ENCODE results near the gene WWOX. TPM values are rescaled to one million over a fixed set of nuclear protein-coding genes. Genes with fewer than 3 reads are reported as not detected.

Gene WWOX
- total RNA-seq, 4 donors from 2014 or later: 21.4 to 55.6 (median 33.2) TPM

DNA sequence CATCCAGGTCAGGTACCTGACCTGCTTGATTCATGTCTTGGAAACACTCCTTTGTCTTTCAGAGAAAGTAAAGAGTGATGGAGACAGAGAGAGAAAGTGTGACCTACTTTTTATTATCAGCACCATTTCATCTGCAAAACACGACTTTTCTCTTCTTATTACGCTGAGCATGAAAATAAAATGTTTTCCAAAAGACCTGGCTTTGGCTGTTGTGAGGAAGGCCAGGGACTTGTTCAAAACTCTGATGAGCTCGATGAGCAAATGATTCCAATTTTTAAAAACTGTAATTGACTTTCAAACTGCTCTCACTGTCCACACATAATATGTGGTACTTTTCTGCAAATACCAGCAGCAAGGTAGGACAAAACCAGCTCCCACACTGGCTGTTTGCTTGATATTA lies 821.2 kb downstream of the WWOX start:
- no peak for TF ChIP-seq CTCF (IDR thresholded peaks at IDR 0.05)
- no peak for ATAC-seq (ENCODE audit: low FRiP score)

GRCh38 chr16:78925083-78925767 lies 825.8 kb downstream of the WWOX start:
- no peak for DNase-seq (ENCODE audit: low spot score)
- no peak for TF ChIP-seq CTCF (IDR thresholded peaks at IDR 0.05)
- no peak for ATAC-seq (ENCODE audit: low FRiP score)

More for the DNA sequence above, 821.2 kb downstream of the WWOX start:
- DNase-seq (ENCODE audit: low spot score): no peak

- no peak for TF ChIP-seq CTCF (IDR thresholded peaks at IDR 0.05)
- DNase-seq (ENCODE audit: low spot score) (no peak), ATAC-seq (ENCODE audit: low FRiP score) (no peak)
Observed at GRCh38 chr16:78926723-78927210, 827.3 kb downstream of the WWOX start.

- TF ChIP-seq CTCF (IDR thresholded peaks at IDR 0.05): no peak
- ATAC-seq (ENCODE audit: low FRiP score): no peak
- no peak for DNase-seq (ENCODE audit: low spot score)
Observed at GRCh38 chr16:78927766-78928165, 828.3 kb downstream of the WWOX start.

DNA sequence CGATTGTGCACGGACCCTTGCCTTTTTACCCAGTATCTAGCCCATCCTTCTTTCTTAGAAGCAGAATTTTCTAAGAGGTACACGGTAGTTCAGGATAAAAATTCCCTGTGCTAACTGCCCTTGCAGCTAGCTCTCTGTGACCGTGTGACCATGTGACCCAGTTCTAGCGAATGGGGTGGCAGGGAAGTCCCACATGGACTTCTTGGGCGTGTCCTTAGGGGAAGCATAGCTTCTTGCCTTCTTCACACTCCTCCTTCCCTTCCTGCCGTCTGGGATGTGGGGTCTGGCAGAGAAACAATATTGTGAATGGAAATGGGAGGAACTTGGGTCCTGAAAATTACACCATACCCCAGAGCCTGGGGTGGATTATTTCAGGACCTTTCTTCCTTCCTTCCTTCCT lies 830.4 kb downstream of the WWOX start:
- no peak for TF ChIP-seq CTCF (IDR thresholded peaks at IDR 0.05)
- DNase-seq (ENCODE audit: low spot score) (no peak), ATAC-seq (ENCODE audit: low FRiP score) (no peak)

DNA sequence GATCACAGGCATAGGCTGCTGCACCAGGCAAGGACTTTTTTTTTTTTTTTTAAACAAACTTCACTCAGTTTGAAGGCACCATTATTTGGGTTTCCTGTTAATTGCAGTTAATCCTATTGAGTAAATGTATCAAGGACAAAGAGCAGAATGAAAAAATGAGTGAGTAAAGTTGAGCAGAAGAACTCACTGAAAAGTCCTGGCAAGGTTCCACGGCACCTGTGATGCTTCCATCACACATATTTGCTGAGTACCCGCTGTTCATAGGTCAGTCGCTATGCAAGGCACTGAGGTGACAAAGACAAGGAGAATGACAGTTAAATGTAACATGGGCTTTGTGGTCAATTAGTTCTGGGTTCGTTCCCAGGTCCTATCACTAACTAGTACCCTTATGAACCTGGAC lies 831.1 kb downstream of the WWOX start:
- no peak for DNase-seq (ENCODE audit: low spot score)
- no peak for ATAC-seq (ENCODE audit: low FRiP score)
- TF ChIP-seq CTCF (IDR thresholded peaks at IDR 0.05): no peak

DNA sequence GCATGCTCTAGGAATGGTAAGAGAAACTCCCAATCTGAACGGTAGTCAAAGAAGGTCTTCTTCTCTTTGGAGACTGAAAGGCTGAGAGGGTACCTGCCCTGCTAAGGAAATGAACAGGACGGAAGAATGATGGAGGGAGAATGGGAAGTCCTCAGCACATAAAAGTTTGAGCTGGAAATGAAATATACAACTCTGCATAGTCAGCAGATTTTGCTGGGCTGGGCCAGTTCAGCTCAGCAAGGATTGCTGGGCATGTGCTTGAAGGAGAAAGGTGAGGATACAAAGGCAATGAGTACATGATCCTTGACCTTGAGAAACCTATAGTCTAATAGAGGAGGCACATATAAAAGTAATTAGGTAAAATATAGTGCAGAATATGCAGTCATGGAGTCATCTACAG lies 831.8 kb downstream of the WWOX start:
- DNase-seq (ENCODE audit: low spot score) (no peak), ATAC-seq (ENCODE audit: low FRiP score) (no peak)

More for the DNA sequence above, 831.8 kb downstream of the WWOX start:
- no peak for TF ChIP-seq CTCF (IDR thresholded peaks at IDR 0.05)
